Measurements from ENCODE around the gene ZBTB38.

DNA sequence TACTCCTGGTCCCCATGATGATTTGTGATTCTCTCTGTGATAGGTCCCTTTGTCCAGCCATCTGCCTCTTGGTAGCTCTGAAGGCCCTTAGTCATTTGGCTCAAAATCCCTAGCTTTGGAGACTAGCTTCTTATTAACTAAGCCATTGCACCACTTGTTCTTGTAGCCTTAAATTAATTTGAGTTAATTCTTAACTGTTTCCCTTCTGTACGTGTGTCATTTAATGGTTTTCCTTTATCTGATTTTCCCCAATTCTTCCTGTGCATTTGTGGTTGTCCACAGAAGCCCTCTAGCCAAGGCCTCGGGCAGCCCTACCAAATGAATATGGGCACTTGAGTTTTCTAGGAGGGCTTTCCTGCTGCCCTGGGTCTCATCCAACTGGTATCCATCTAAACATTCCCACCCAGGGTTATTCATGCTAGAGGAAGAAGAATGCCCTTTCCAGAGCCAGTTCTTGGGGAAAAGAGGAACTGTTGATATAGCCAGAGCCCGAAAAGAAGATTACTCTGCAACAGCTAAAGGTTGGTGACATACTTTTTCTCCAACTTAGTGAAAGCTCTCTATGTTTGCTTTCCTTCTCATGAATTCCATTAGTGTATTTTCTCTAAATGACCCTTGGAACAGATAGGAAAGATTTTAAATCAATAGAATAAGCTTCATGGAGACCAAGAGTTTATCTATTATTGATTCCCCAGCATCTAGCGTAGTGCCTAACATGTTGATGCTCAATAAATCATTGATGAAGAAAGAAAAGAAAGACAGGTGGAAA, 44.2 kb upstream of the ZBTB38 start:
- no peak for TF ChIP-seq CTCF (conservative IDR thresholded peaks at IDR 0.05 in 1 of 2, IDR thresholded peaks at IDR 0.05 in 1 of 2; ENCODE audit: low read depth in 1 of 2, low read length in 2 of 2)
- no peak for TF ChIP-seq EZH2 (IDR thresholded peaks at IDR 0.05; ENCODE audit: low read length, missing control alignments)
